Liver (tissue), 3 donors: ENCODE measurements around the gene IYD.

Experiments
- ATF3 ChIP-seq: IDR thresholded peaks from 2 replicates; pipeline ENCODE4 v1.6.1; 2016; ENCODE audit warnings: antibody characterized with exemption
- GABPA ChIP-seq, 2 donors: IDR thresholded peaks in 1 of 2; conservative IDR thresholded peaks in 1 of 2; 2 replicates each; pipeline ENCODE4 v1.6.1; 2016; ENCODE audit warnings: antibody characterized with exemption in 2 of 2, mild to moderate bottlenecking in 1 of 2, moderate library complexity in 1 of 2
- RAD21 ChIP-seq, 2 donors: IDR thresholded peaks; 2 replicates each; pipeline ENCODE4 v1.6.1; 2016; ENCODE audit warnings: antibody characterized with exemption in 2 of 2, mild to moderate bottlenecking in 2 of 2
- TAF1 ChIP-seq: conservative IDR thresholded peaks from 2 replicates; pipeline ENCODE4 v1.6.1; 2016; ENCODE audit warnings: antibody characterized with exemption, mild to moderate bottlenecking
- YY1 ChIP-seq: IDR thresholded peaks from 2 replicates; pipeline ENCODE4 v1.6.1; 2016; ENCODE audit warnings: antibody characterized with exemption, mild to moderate bottlenecking
- TF ChIP-seq, protein P1 (sequence below): fragments of 150-350 bp; IDR thresholded peaks from 2 replicates; pipeline ENCODE4 v1.5.1; 2017; ENCODE audit warnings: improper control_type of control experiment, low read depth, low read length; ENCODE audit not compliant: missing input control
- TF ChIP-seq, protein P2 (sequence below): IDR thresholded peaks from 2 replicates; pipeline ENCODE4 v1.6.1; 2016; ENCODE audit warnings: antibody characterized with exemption
- donor health status: healthy.
- donor health status: healthy.

GRCh38 chr6:150352321-150353296 is 16.2 kb upstream of the IYD start:
- TF ChIP-seq GABPA (IDR thresholded peaks at IDR 0.05 in 1 of 2, conservative IDR thresholded peaks at IDR 0.05 in 1 of 2) (no peak), RAD21 (IDR thresholded peaks at IDR 0.05) (peak; percentile 34 to 52), YY1 (no peak), ATF3 (no peak), TAF1 (no peak)
- TF ChIP-seq, protein P1, sequence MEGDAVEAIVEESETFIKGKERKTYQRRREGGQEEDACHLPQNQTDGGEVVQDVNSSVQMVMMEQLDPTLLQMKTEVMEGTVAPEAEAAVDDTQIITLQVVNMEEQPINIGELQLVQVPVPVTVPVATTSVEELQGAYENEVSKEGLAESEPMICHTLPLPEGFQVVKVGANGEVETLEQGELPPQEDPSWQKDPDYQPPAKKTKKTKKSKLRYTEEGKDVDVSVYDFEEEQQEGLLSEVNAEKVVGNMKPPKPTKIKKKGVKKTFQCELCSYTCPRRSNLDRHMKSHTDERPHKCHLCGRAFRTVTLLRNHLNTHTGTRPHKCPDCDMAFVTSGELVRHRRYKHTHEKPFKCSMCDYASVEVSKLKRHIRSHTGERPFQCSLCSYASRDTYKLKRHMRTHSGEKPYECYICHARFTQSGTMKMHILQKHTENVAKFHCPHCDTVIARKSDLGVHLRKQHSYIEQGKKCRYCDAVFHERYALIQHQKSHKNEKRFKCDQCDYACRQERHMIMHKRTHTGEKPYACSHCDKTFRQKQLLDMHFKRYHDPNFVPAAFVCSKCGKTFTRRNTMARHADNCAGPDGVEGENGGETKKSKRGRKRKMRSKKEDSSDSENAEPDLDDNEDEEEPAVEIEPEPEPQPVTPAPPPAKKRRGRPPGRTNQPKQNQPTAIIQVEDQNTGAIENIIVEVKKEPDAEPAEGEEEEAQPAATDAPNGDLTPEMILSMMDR, result peak; percentile 24
- TF ChIP-seq, protein P2, sequence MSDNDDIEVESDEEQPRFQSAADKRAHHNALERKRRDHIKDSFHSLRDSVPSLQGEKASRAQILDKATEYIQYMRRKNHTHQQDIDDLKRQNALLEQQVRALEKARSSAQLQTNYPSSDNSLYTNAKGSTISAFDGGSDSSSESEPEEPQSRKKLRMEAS, result no peak
